ENCODE data around the gene BGN. TPM values are rescaled to one million over a fixed set of nuclear protein-coding genes. Genes with fewer than 3 reads are reported as not detected.

The BGN gene
- total RNA-seq, 1 experiment from 2014 or later = 0.33 TPM

- H3K4me2 ChIP-seq = no peak overlapping the region
- no peaks in the 10 kb centered on the region for H3K9me2 ChIP-seq (ENCODE audit: insufficient read depth)
- no peak for TF ChIP-seq EZH2 (IDR thresholded peaks at IDR 0.05; ENCODE audit: low read depth)
- TF ChIP-seq CTCF (conservative IDR thresholded peaks at IDR 0.05) = no peak
- no peak overlapping the region for H3K4me3 ChIP-seq
- no peaks in the 10 kb centered on the region for H3K36me3 ChIP-seq (ENCODE audit: low read depth)
- H4K20me1 ChIP-seq (ENCODE audit: insufficient read depth) = no peaks in the 10 kb centered on the region
- no peaks in the 10 kb centered on the region for H3K79me2 ChIP-seq (ENCODE audit: low read depth)
- no peak overlapping the region for H2AFZ ChIP-seq
- no peaks in the 10 kb centered on the region for H3K9me3 ChIP-seq (ENCODE audit: insufficient read depth, low read depth)
- no TSS peak for BruUV-seq (replicated peaks)
- DNase-seq = no peak
- POLR2A ChIA-PET (ENCODE audit: unreplicated experiment) = no interaction called here
- CTCF ChIA-PET = no interaction called here
- intact Hi-C loops (cut with micrococcal nuclease; ENCODE audit: unreplicated experiment) = loop anchor here (2.0 kb wide), 1 partner anchor 47 kb away; no protein-coding TSS in a partner anchor
- no peaks in the 10 kb centered on the region for H3K27me3 ChIP-seq (ENCODE audit: insufficient read depth, low read depth)
- H3K4me1 ChIP-seq (replicated peaks; ENCODE audit: insufficient read depth) = no peaks in the 10 kb centered on the region
- no peak overlapping the region for H3K27ac ChIP-seq
- no peaks in the 10 kb centered on the region for H3F3A ChIP-seq (ENCODE audit: insufficient read depth, low read depth)
Measured at GRCh38 chrX:153459986-153460385, 34.8 kb upstream of the BGN start.

GRCh38 chrX:153460826-153461225 is 34.0 kb upstream of the BGN start:
- Histone ChIP-seq H4K20me1 (ENCODE audit: insufficient read depth) (no peaks in the 10 kb centered on the region), H3K4me2 (no peak overlapping the region), H3K27ac (no peak overlapping the region), H3K79me2 (ENCODE audit: low read depth) (no peaks in the 10 kb centered on the region), H3K9me3 (ENCODE audit: insufficient read depth, low read depth) (no peaks in the 10 kb centered on the region), H3K9me2 (ENCODE audit: insufficient read depth) (no peaks in the 10 kb centered on the region), H3K27me3 (ENCODE audit: insufficient read depth, low read depth) (no peaks in the 10 kb centered on the region), H3K36me3 (ENCODE audit: low read depth) (no peaks in the 10 kb centered on the region), H2AFZ (no peak overlapping the region), H3K4me3 (no peak overlapping the region), H3F3A (ENCODE audit: insufficient read depth, low read depth) (no peaks in the 10 kb centered on the region), H3K4me1 (replicated peaks; ENCODE audit: insufficient read depth) (no peaks in the 10 kb centered on the region)
- no peak for TF ChIP-seq EZH2 (IDR thresholded peaks at IDR 0.05; ENCODE audit: low read depth)
- peak; percentile 73 for TF ChIP-seq CTCF (conservative IDR thresholded peaks at IDR 0.05)
- ChIA-PET CTCF (interaction anchor here (0.6 to 1.1 kb wide), 2 partner anchors 10 to 46 kb away, joined by 8 to 10 read pairs; partner anchors contain the start of gene HAUS7), POLR2A (ENCODE audit: unreplicated experiment) (no interaction called here)
- intact Hi-C loops (cut with micrococcal nuclease; ENCODE audit: unreplicated experiment) = loop anchor here (2.0 kb wide), 1 partner anchor 46 kb away; no protein-coding TSS in a partner anchor
- DNase-seq = peak in 1 of 2 experiments; percentile 47
- BruUV-seq (replicated peaks) = no TSS peak

GRCh38 chrX:153462291-153462690 is 32.5 kb upstream of the BGN start:
- H3K4me3 ChIP-seq = no peak overlapping the region
- H3F3A ChIP-seq (ENCODE audit: insufficient read depth, low read depth) = no peaks in the 10 kb centered on the region
- intact Hi-C loops (cut with micrococcal nuclease; ENCODE audit: unreplicated experiment) = no loop called here
- no peaks in the 10 kb centered on the region for H3K4me1 ChIP-seq (replicated peaks; ENCODE audit: insufficient read depth)
- H3K27ac ChIP-seq = no peak overlapping the region
- H3K27me3 ChIP-seq (ENCODE audit: insufficient read depth, low read depth) = no peaks in the 10 kb centered on the region
- H2AFZ ChIP-seq = no peak overlapping the region
- H3K79me2 ChIP-seq (ENCODE audit: low read depth) = no peaks in the 10 kb centered on the region
- no TSS peak for BruUV-seq (replicated peaks)
- no peaks in the 10 kb centered on the region for H3K9me2 ChIP-seq (ENCODE audit: insufficient read depth)
- H3K36me3 ChIP-seq (ENCODE audit: low read depth) = no peaks in the 10 kb centered on the region
- no peak for DNase-seq
- no peak overlapping the region for H3K4me2 ChIP-seq
- no peaks in the 10 kb centered on the region for H3K9me3 ChIP-seq (ENCODE audit: insufficient read depth, low read depth)
- TF ChIP-seq CTCF (conservative IDR thresholded peaks at IDR 0.05) = no peak
- no peak for TF ChIP-seq EZH2 (IDR thresholded peaks at IDR 0.05; ENCODE audit: low read depth)
- no peaks in the 10 kb centered on the region for H4K20me1 ChIP-seq (ENCODE audit: insufficient read depth)
- ChIA-PET POLR2A (ENCODE audit: unreplicated experiment) (no interaction called here), CTCF (no interaction called here)
